HepG2 (cell line): Measurements from ENCODE around the gene NSUN6. TPM values are rescaled to one million over a fixed set of nuclear protein-coding genes. Genes with fewer than 3 reads are reported as not detected.

ENCODE experiments used
- AGO1 ChIP-seq: fragments of 200-400 bp; formaldehyde crosslinking; IDR thresholded peaks from 2 replicates; pipeline ENCODE4 v1.6.1; 2017; ENCODE audit warnings: mild to moderate bottlenecking, low read depth, low read length, moderate library complexity; ENCODE audit not compliant: poor library complexity, severe bottlenecking
- ATF1 ChIP-seq: IDR thresholded peaks from 2 replicates; pipeline ENCODE4 v1.6.1; 2016; ENCODE audit warnings: mild to moderate bottlenecking, control low read depth
- CC2D1A ChIP-seq: sonication (generic); formaldehyde crosslinking; IDR thresholded peaks from 2 replicates; pipeline ENCODE4 v1.8.1; 2023; ENCODE audit warnings: mild to moderate bottlenecking, missing genetic modification reagents
- CCDC6 ChIP-seq: sonication (generic); formaldehyde crosslinking; IDR thresholded peaks from 2 replicates; pipeline ENCODE4 v1.8.1; 2022; ENCODE audit warnings: mild to moderate bottlenecking, missing genetic modification reagents, moderate library complexity
- EED ChIP-seq: sonication (generic); formaldehyde crosslinking; IDR thresholded peaks from 2 replicates; pipeline ENCODE4 v1.5.0; 2020; ENCODE audit warnings: mild to moderate bottlenecking, missing genetic modification reagents
- ELF4 ChIP-seq: sonication (generic); formaldehyde crosslinking; IDR thresholded peaks from 2 replicates; pipeline ENCODE4 v1.5.0; 2020; ENCODE audit warnings: missing genetic modification reagents, mild to moderate bottlenecking, moderate library complexity, borderline replicate concordance
- ETS1 ChIP-seq: sonication (generic); formaldehyde crosslinking; IDR thresholded peaks from 2 replicates; pipeline ENCODE4 v1.4.0; 2020; ENCODE audit warnings: missing genetic modification reagents
- KIAA2018 ChIP-seq: sonication (generic); formaldehyde crosslinking; IDR thresholded peaks from 2 replicates; pipeline ENCODE4 v1.5.0; 2020; ENCODE audit warnings: mild to moderate bottlenecking, missing genetic modification reagents, borderline replicate concordance
- MATR3 ChIP-seq: sonication (generic); formaldehyde crosslinking; IDR thresholded peaks from 2 replicates; pipeline ENCODE4 v1.4.0; 2020; ENCODE audit warnings: missing genetic modification reagents
- NFE2L1 ChIP-seq: sonication (generic); formaldehyde crosslinking; IDR thresholded peaks from 2 replicates; pipeline ENCODE4 v1.4.0; 2020; ENCODE audit warnings: missing genetic modification reagents, mild to moderate bottlenecking, borderline replicate concordance
- NKX3-1 ChIP-seq: sonication (generic); formaldehyde crosslinking; IDR thresholded peaks from 2 replicates; pipeline ENCODE4 v1.5.0; 2020; ENCODE audit warnings: missing genetic modification reagents
- ZFP1 ChIP-seq: IDR thresholded peaks from 2 replicates; pipeline ENCODE4 v1.6.1; 2016
- ZFP37 ChIP-seq: sonication (generic); formaldehyde crosslinking; IDR thresholded peaks from 2 replicates; pipeline ENCODE4 v1.4.0; 2020; ENCODE audit warnings: missing genetic modification reagents, borderline replicate concordance
- ZNF24 ChIP-seq: fragments of 450-650 bp; IDR thresholded peaks from 2 replicates; pipeline ENCODE4 v1.6.1; 2017; ENCODE audit warnings: antibody characterized with exemption, mild to moderate bottlenecking
- ZNF350 ChIP-seq: sonication (generic); formaldehyde crosslinking; IDR thresholded peaks from 2 replicates; pipeline ENCODE4 v1.4.0; 2020; ENCODE audit warnings: mild to moderate bottlenecking, low read depth, missing genetic modification reagents, borderline replicate concordance
- ZNF451 ChIP-seq: sonication (generic); formaldehyde crosslinking; IDR thresholded peaks from 2 replicates; pipeline ENCODE4 v1.5.0; 2020; ENCODE audit warnings: mild to moderate bottlenecking, missing genetic modification reagents
- ZNF547 ChIP-seq: sonication (generic); formaldehyde crosslinking; IDR thresholded peaks from 2 replicates; pipeline ENCODE4 v1.5.1; 2020; ENCODE audit warnings: mild to moderate bottlenecking, missing genetic modification reagents
- ZNF564 ChIP-seq: sonication (generic); formaldehyde crosslinking; IDR thresholded peaks from 2 replicates; pipeline ENCODE4 v1.8.1; 2023; ENCODE audit warnings: mild to moderate bottlenecking, missing genetic modification reagents
- ZNF576 ChIP-seq: sonication (generic); formaldehyde crosslinking; IDR thresholded peaks from 2 replicates; pipeline ENCODE4 v1.4.0; 2020; ENCODE audit warnings: mild to moderate bottlenecking, missing genetic modification reagents
- ZNF616 ChIP-seq: sonication (generic); formaldehyde crosslinking; IDR thresholded peaks from 2 replicates; pipeline ENCODE4 v1.5.0; 2020; ENCODE audit warnings: low read depth, mild to moderate bottlenecking, missing genetic modification reagents
- polyA plus RNA-seq, 8 experiments: library from polyadenylated mRNA; depleted of rRNA in 3 of 8; stranded (reverse) in 7 of 8; unstranded in 1 of 8; fragments of >200 nt; fragmentation: Illumina TruSeq in 4 of 8; extraction: Trizol in 4 of 8; gene quantifications; 2 replicates each; pipeline versions ENCODE4 v1.2.1 to v1.2.3, GENCODE V29; 2011 to 2016; ENCODE audit warnings: low read depth in 4 of 8, missing spikeins in 1 of 8, mixed read lengths in 1 of 8; ENCODE audit not compliant: insufficient read depth in 1 of 8
- total RNA-seq, 5 experiments: library from RNA; depleted of rRNA; stranded (reverse); fragments of >200 nt; fragmentation: Illumina TruSeq; extraction: Trizol; gene quantifications; 2 replicates each; pipeline ENCODE4 v1.2.3, GENCODE V29; 2016; ENCODE audit warnings: low read depth in 1 of 5

The NSUN6 gene
- total and polyA plus RNA-seq, 2 of the 13 experiments (the other 11 are each of a cell fraction or from before 2014, with no cell fraction given): 17.2 to 19.3 TPM

GRCh38 chr10:18651324-18652007 lies at the start of gene NSUN6 (continued):
- TF ChIP-seq ZNF451 (CRISPR knock-in tag) (peak; percentile 80; the same call in 1 of the 2 replicates), EED (0 out of 2 replicates have a peak, but pooled peaks have one; percentile 64), MATR3 (CRISPR knock-in tag) (no peak), CCDC6 (CRISPR knock-in tag) (no peak), ZFP1 (CRISPR knock-in tag) (no peak), ATF1 (CRISPR knock-in tag) (peak; percentile 93), NFE2L1 (CRISPR knock-in tag) (no peak), ZNF576 (0 out of 2 replicates have a peak, but pooled peaks have one; percentile 48), KIAA2018 (CRISPR knock-in tag) (no peak), CC2D1A (CRISPR knock-in tag) (0 out of 2 replicates have a peak, but pooled peaks have one; percentile 82), ZNF616 (CRISPR knock-in tag) (no peak), ELF4 (CRISPR knock-in tag) (peak; percentile 76; the same call in 1 of the 2 replicates), NKX3-1 (no peak), ZNF24 (no peak), ZNF564 (CRISPR knock-in tag) (no peak), ZFP37 (no peak), ZNF350 (peak; percentile 79; the same call in 1 of the 2 replicates), ETS1 (no peak), ZNF547 (CRISPR knock-in tag) (peak; percentile 61; the same call in 1 of the 2 replicates), AGO1 (no peak)
